SJSA1 (cell line): Measurements from ENCODE around the gene DCANP1. TPM values are rescaled to one million over a fixed set of nuclear protein-coding genes. Genes with fewer than 3 reads are reported as not detected.

Experiments
- DNase-seq, 2 experiments: peaks; one replicate each; pipeline ENCODE4 v3.0.0-alpha.2; 2015 to 2020; ENCODE audit warnings: low spot score in 2 of 2, low read depth in 1 of 2
- H3K27ac ChIP-seq: fragments of 250-450 bp; sonication (Bioruptor Pico); 2 replicates; pipeline ENCODE4 v1.5.1; 2020; ENCODE audit warnings: mild to moderate bottlenecking, moderate library complexity
- H3K27me3 ChIP-seq: fragments of 250-450 bp; sonication (Bioruptor Pico); replicated peaks from 2 replicates; pipeline ENCODE4 v1.5.1; 2020; ENCODE audit warnings: mild to moderate bottlenecking, moderate library complexity
- H3K36me3 ChIP-seq: fragments of 250-450 bp; sonication (Bioruptor Pico); 2 replicates; pipeline ENCODE4 v1.5.1; 2020; ENCODE audit warnings: mild to moderate bottlenecking
- H3K4me1 ChIP-seq: fragments of 250-450 bp; sonication (Bioruptor Pico); replicated peaks from 2 replicates; pipeline ENCODE4 v1.6.1; 2021; ENCODE audit warnings: mild to moderate bottlenecking
- H3K4me3 ChIP-seq: fragments of 250-450 bp; sonication (Bioruptor Pico); 2 replicates; pipeline ENCODE4 v1.5.1; 2020; ENCODE audit warnings: mild to moderate bottlenecking
- H3K9me3 ChIP-seq: fragments of 250-450 bp; sonication (Bioruptor Pico); replicated peaks from 2 replicates; pipeline ENCODE4 v1.5.1; 2020; ENCODE audit warnings: mild to moderate bottlenecking
- total RNA-seq: library from RNA; depleted of rRNA; stranded (reverse); fragments of >200 nt; shearing (Covaris generic); gene quantifications from 2 replicates; pipeline ENCODE4 v1.2.3, GENCODE V29; 2014; rRNA removed

DCANP1 gene
- total RNA-seq, 1 experiment from 2014 or later: not detected

GRCh38 chr5:135396459-135397055, 50.6 kb downstream of the DCANP1 start:
- Histone ChIP-seq H3K27ac (no peak overlapping the region), H3K27me3 (no peaks in the 10 kb centered on the region), H3K9me3 (no peaks in the 10 kb centered on the region), H3K4me1 (peaks cover 51% of the 10 kb centered on the region), H3K36me3 (peaks cover 35% of the 10 kb centered on the region), H3K4me3 (no peak overlapping the region)
- DNase-seq: no peak

DNA sequence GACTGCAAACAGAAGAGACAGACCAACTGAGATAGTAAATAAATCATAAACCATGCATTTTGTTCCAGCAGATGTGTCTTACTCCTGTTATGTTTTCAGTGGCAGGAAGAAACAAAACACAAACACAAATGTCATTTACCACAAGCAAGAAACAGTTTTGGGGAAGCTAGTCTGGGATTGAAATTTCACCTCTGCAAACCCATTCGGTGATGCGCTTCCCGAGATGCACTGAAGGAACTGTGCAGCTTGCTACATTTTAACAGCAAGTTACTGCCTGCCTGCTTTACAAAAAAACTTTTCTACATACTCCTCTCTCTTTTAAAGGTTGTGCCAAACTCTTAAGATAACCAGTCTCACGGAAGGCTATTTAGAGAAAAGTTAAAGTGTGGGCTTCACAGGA, 51.3 kb downstream of the DCANP1 start:
- Histone ChIP-seq H3K4me1 (peaks cover 58% of the 10 kb centered on the region), H3K4me3 (no peak overlapping the region), H3K27me3 (no peaks in the 10 kb centered on the region), H3K36me3 (peaks cover 40% of the 10 kb centered on the region), H3K9me3 (no peaks in the 10 kb centered on the region), H3K27ac (no peak overlapping the region)
- no peak for DNase-seq

GRCh38 chr5:135395451-135395850, 51.7 kb downstream of the DCANP1 start:
- Histone ChIP-seq H3K27me3 (no peaks in the 10 kb centered on the region), H3K36me3 (peaks cover 45% of the 10 kb centered on the region), H3K9me3 (no peaks in the 10 kb centered on the region), H3K4me1 (peaks cover 60% of the 10 kb centered on the region), H3K27ac (no peak overlapping the region), H3K4me3 (no peak overlapping the region)
- no peak for DNase-seq

Other genes starting within 250 kb of the DCANP1 start
- gene MACROH2A1, start 48.1 kb downstream of the DCANP1 start, total RNA-seq: 337 and 463 TPM in 2 replicates
- gene TIFAB, start 5.0 kb upstream of the DCANP1 start, total RNA-seq: not detected in 2 replicates
- not detected in 2 replicates for gene NEUROG1, start 88.6 kb upstream of the DCANP1 start, total RNA-seq
- gene CXCL14, start 131.6 kb upstream of the DCANP1 start, total RNA-seq: 0.29 TPM in 1 of 2 replicates, not detected in the other